Fibroblast of pulmonary artery (primary cell): ENCODE data around the gene HSPA1B.
A peak's percentile ranks its signal among the peaks of the same experiment; 100 is the strongest.
"Not testable (repeated sequence)": the region's sequence is repeated elsewhere in the genome, so short reads cannot be mapped to it uniquely, and the experiment has no call there.

Experiments used
- DNase-seq: peaks from one replicate; pipeline ENCODE4 v3.0.0-alpha.2; 2010; ENCODE audit warnings: low read depth
- H3K4me3 ChIP-seq: replicated peaks from 2 replicates; pipeline ENCODE4 v1.5.1; 2011; ENCODE audit warnings: low read depth, mild to moderate bottlenecking, control low read depth, low read length, moderate library complexity
- TF ChIP-seq, protein P1 (sequence below): IDR thresholded peaks from 2 replicates; pipeline ENCODE4 v1.5.1; 2011; ENCODE audit warnings: mild to moderate bottlenecking, control low read depth, low read length, inconsistent platforms; ENCODE audit errors: missing control alignments

Gene HSPA1B

DNA sequence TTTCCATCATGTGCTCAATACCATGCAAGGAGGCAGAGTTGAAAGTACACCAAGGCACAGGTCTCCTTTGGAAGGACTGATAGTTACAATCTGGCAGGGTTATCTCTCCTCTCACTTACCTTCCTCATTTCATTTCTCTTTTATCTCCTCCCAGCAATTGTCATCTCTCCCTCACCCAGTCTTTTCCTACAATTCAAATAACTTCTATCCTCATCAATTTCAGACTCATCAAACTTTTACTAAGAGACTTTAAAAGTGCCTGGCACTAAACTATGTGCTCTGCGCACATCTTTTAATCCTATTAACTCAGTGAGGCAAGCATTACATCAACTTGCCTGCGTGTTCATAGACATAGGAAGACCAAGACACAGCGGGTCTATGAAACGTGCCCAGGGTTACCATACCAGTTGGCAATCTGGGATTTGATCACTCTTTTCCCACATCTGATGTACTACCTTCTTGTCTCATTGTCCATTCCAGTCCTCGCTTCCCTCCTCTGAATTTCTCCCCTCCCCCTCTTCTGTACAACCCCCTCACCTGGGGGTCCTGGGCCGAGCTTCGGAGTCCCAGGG is 33.2 kb upstream of the HSPA1B start:
- H3K4me3 ChIP-seq, result peak overlapping the region; percentile 91
- TF ChIP-seq, protein P1, sequence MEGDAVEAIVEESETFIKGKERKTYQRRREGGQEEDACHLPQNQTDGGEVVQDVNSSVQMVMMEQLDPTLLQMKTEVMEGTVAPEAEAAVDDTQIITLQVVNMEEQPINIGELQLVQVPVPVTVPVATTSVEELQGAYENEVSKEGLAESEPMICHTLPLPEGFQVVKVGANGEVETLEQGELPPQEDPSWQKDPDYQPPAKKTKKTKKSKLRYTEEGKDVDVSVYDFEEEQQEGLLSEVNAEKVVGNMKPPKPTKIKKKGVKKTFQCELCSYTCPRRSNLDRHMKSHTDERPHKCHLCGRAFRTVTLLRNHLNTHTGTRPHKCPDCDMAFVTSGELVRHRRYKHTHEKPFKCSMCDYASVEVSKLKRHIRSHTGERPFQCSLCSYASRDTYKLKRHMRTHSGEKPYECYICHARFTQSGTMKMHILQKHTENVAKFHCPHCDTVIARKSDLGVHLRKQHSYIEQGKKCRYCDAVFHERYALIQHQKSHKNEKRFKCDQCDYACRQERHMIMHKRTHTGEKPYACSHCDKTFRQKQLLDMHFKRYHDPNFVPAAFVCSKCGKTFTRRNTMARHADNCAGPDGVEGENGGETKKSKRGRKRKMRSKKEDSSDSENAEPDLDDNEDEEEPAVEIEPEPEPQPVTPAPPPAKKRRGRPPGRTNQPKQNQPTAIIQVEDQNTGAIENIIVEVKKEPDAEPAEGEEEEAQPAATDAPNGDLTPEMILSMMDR, result no peak
- peak; percentile 36 for DNase-seq

DNA sequence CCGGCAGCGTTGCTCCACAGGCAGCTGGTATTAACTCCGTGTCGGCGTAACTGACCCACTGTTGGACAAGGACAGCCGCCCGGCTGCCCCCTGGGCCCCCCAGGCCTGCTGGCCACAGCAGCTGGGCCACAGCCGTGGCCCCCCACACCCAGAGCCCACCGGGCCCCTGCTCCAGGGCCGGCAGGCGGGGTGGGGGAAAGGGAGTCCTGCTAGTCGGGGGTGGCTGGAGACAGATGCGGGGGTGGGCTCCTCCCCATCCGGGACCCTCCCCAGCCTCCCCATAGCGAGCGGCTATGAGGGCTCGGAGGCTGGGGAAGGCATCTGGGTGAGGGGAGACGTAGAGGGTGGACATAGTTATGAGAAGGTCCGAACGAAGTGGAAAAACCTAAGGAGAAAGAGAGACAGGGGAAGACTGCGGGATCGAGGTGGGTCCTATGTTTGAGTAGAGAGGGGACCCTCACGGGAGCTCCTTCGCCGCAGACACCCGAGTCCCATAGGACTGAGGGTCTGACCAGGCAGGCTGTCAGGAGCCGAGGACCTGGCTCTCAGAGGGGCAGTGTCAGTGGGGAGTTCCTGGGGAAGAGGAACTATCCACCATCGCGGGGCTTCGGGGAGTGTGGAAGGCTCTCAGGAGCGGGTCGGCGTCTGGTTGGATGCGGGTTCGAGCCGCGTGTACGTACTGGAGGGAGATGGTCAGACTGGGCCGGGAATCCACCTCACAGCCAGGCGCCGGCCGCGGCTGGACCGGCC is 32.5 kb upstream of the HSPA1B start:
- no peak for DNase-seq
- H3K4me3 ChIP-seq, result peak overlapping the region; percentile 91
- TF ChIP-seq, protein P1, result no peak

DNA sequence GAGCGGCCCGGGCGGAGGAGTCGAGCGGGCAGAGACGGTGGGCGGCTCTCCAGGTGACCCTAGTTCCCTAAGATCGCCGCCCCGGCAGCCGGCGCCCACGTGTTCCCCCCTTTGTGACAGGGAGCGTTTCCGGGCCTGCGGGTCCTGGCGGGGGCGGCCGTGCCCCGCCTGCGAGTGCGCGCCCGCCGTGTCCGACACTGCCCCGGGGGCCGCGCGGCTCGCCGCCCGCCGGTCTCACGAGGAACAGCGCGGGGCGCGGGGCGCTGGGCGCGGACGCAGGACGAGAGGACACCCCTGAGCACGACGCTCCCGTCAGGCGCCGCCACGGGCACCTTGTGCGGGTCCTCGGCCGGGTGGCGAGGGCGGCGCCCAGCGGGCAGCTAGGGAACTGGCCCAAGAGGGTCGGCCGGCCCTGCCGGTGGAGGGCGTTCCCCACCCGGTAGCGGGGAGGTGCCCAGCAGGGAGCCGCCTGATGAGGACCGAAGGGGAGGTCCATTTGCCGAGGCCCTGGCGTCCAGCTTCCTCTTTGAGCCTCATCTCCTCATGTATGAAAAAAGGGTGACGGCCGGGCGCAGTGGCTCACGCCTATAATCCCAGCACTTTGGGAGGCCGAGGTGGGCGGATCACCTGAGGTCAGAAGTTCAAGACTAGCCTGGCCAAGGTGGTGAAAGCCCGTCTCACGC is 31.8 kb upstream of the HSPA1B start, which contains the start of gene VARS1:
TSS of gene VARS1 (minus strand) at position 137 of the 683 bp plus-strand sequence. CDS start 535 bp downstream, outside the sequence.
- peak; percentile 92 for DNase-seq
- H3K4me3 ChIP-seq, result peak within 1 kb of the TSS; percentile 91
- TF ChIP-seq, protein P1, result peak; percentile 46

DNA sequence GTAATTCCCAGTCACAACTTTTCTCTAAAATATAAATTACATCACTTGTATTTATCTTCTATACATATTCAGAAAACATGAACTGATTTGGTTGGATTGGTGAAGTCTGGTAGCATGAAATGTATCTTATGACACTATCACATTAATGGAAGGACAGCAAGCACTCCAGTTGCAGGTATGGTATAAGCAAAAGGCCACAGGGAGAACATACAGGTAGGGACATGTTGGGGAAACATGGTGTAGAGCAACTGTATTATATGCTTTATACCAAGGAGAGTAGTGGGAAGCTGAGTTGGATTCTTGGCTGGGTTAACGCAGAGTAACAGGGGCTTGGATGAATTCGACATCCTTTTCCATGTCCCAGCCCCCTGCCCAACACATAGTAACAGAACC is 30.5 kb upstream of the HSPA1B start:
- DNase-seq, result no peak
- TF ChIP-seq, protein P1, result no peak
- no peak overlapping the region for H3K4me3 ChIP-seq

DNA sequence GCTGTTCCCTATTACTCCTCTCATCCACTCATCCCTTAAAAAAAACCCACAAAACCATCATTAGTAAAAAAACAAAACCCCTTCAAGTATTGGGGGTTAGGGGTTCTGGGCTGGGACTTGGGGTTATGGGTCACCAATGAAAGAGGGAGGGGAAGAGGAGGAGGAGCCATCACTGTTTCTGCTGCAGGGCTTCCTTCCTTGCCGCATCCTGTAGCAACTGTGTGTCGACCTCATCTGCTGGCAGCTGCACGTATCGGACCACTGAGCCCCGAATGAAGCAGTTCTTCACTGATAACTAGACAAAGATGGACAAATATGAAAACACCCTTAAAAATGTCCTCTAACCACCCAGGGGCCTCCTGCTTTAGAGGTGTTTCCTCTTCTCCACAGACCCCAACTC is 29.9 kb upstream of the HSPA1B start:
- TF ChIP-seq, protein P1, result no peak
- no peak overlapping the region for H3K4me3 ChIP-seq

DNA sequence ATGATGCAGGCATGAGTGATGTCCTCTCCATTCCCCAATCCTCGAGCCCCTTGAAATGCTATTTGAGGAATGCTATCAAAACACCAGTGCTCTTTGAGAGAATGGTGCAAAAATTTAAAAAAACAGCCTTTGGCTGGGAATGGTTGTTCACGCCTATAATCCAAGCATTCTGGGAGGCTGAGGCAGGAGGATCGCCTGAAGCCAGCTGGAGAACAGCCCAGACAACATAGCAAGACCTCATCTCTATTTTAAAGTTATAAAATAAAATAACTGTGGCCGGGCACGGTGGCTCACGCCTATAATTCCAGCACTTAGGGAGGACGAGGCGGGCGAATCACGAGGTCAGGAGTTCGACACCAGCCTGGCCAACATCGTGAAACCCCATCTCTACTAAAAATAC is 27.8 kb upstream of the HSPA1B start:
- no peak for DNase-seq
- TF ChIP-seq, protein P1, result no peak
- H3K4me3 ChIP-seq, result no peak overlapping the region

More for the DNA sequence above, 29.9 kb upstream of the HSPA1B start:
- no peak for DNase-seq

DNA sequence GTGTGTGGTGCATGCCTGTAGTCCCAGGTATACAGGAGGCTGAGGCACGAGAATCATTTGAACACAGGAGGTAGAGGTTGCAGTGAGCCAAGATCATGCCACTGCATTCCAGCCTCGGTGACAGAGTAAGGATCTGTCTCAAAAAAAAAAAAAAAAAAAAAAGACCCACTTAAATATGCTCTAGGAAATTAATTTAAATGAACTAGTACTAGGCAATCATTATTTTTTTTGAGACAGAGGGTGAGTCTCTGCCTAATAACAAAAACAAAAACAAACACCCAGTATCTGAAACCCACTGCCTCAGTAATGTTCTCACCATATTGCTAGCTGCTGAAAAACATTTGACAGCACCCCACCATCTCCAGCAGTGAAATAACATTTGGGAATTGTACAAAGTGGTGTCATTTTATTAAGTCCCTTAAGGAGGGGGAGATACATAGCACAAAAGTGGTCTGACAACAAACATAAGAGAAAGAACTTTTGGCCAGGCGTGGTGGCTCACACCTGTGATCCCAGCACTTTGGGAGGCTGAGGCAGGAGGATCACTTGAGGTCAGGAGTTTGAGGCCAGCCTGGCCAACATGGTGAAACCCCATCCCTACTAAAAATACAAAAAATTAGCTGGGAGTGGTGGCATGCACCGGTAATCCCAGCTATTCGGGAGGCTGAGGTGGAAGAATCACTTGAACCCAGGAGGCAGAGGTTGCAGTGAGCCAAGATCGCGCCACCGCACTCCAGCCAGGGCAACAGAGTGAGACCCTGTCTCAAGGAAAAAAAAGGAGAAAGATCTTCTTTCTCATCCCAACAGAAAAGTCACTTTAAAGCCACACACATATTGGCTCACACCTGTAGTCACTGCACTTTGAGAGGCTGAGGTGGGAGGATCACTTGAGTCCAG is 26.3 kb upstream of the HSPA1B start:
- not testable (repeated sequence) for H3K4me3 ChIP-seq, DNase-seq
